ENCODE measurements around the gene OSBPL6.

The OSBPL6 gene

GRCh38 chr2:178242552-178242883 lies 48.2 kb downstream of the OSBPL6 start:
- no peak for DNase-seq

DNA sequence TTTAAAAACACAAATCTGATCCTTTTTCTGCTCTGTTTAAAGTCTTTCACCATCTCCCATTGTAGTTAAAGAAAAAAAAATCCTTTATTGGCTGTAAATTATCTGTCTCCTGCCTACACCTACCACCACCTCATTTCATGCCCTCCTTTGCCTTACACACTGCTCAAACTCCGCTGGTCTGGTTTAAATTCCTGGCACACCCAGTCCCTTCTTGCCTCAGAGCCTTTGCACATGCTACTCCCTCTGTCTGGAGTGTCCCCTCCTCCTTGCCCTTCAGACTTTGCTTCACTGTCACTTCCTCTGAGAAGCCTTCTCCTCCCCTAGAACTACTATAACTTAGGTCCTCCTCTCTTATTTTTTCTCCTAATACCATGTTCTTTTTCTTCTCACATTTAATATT lies 49.6 kb downstream of the OSBPL6 start:
- DNase-seq = no peak

DNA sequence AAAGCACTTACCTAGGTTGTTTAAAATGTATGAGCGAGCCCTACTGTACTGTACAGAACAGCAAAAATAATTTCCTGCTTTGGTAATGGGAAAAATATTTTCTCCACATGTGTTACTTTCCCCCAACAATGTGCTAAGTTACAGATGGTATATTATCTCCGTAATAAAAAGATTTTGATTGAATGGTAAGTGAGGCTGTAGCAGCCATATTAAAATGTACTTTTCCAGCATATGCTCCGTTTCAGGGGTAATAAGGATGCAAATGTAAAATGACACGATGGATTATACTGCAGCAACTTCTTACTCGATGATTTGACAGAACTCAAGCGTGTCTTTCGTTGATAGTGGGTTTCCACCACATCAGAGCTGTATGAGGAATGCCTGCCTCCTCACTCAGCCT lies 50.5 kb downstream of the OSBPL6 start:
- no peak for DNase-seq

GRCh38 chr2:178246696-178247095 lies 52.4 kb downstream of the OSBPL6 start:
- DNase-seq = no peak

DNA sequence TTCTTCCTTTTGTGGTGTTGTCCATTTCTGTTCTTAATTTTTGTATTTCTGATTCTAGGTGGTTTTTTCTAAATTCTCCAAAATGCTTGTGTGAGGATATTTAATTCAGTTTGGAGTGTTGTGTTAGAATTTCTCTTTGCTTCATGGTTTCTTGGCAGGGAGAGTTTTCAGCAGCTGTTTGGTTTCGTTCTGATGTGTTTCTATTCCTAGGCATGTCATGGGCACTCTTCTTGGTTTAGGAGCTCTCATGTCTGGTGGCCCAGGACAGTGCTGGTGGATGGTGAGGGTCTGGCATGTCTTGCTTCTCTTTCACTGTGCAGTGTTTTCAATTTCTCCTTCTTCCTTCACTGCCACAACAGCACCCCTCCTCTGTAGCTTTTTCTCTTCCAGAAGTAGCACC lies 52.9 kb downstream of the OSBPL6 start:
- no peak for DNase-seq

DNA sequence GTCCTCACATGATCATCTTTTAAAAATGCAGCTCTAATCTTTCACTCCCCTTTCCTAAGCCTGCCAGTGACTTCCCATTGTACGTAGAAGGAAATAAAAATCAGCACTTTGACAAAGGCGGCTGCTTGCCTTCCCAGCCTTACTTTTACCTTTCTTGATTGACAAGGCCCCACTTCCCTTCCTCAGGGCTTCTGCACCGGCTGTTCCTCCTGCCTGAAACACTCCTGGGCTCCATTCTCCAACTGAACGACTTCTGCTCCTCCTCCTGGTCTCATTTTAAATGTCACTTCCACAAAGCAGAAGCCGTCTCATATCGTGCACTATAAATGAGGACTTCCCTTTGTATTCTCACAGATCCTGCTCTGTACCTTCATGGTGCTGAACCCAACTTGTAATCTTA lies 56.1 kb downstream of the OSBPL6 start:
- DNase-seq = no peak

GRCh38 chr2:178251151-178251955 lies 57.0 kb downstream of the OSBPL6 start:
- no peak for DNase-seq

DNA sequence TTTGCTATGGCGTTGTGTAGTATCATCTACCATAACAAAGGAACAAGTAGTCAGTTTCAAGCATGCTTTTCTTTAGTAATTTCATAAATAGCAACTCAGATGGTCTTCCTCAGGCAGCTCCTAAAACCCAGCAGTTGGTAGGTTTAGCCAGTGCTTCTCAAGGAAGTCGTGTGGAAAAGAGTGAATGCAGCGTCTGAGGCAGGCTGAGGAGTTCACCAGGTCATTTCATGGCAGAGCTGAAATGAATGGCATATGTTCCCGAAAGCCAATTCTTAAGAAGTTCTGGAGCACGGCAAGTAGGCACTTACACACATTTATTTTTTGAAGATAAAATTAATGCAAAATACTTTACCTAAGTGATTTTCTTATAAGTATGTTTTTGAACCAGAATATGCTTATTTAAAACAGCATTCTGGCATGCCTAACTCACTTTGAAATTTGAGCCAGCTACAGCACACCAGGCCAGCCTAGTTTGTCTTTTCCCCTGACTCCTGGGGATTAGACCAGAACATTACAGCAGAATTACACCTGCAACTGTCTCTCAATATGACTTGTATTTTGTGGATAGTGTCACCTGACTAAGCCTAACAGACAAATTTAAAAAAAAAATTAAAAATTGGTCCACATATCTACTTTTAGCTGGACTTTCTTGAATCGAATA lies 62.2 kb downstream of the OSBPL6 start:
- peak; percentile 62 for DNase-seq

DNA sequence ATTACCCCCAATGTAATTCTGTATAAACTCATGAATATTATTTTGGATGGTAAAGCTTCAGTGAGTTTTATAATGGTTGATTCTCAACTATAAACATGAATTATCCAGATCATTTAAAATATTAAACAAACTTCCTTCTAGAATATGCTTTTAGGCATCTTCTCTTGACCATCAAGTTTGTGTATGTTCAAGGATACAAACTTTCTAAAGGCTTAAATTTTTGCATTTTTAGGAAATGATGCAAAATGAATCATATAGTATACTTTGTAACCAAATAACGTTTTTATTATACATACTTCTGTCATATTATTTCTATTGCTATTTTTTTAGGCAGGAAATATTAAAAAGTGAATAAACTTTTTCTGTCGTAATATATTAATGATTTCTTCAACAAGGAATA lies 62.8 kb downstream of the OSBPL6 start:
- no peak for DNase-seq

DNA sequence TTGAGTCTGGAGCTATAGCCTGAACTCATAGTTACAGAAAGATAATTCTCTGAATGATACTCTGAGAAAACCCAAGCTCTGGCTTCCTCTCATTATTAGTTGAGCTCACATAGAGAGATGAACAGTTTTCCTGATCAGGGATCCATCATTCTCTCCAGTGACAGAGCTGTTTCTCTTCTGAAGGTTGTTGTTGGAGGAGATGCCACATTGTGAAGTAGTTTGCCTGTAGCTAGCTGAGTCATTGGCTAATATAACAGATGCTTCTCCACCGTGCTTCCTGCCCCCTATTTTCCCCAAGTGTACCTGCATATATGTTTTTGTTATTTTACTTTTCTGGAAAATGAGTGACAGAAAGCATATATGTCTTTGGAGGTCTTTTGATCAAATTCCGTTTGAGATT lies 64.6 kb downstream of the OSBPL6 start:
- DNase-seq = no peak

- DNase-seq = no peak
Observed at GRCh38 chr2:178263159-178263860, 69.0 kb downstream of the OSBPL6 start.

DNA sequence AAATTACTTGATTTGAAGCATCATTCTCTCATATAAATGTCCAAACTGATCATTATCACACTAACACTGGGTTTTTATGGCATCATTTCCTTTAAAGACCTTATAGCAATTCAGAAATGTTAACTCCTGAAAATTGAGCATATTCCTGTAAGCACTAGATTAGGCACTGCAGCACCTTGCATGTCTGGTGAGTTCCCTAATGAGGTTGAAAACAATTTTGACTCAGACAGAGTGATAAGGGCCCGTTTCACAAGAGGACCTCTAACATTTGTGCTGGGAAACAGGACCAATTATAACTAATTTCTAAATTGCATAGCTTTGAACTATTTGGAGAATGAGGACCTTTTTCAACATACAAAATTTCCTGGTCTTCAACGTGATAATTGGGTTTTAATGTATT lies 69.9 kb downstream of the OSBPL6 start:
- no peak for DNase-seq

GRCh38 chr2:178265851-178266250 lies 71.5 kb downstream of the OSBPL6 start:
- DNase-seq = no peak

DNA sequence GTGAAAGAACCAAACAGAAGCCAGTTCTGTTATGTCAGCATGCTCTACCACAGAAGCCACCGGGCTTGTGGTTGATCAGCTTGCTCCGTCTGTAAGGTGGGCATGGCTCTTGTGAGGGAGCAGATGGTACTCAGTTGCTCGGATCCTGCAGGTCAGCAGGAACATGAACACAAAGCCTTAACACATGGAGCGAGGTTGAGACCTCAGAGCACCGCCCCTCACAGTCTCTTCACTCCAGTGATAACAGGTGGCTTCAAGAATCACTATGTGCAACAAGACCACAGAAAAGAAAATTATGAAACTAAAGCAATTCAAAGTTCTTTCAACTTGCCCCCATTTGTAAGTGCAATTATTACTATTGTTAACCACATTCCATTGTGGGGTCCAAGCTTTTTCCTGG lies 72.1 kb downstream of the OSBPL6 start:
- DNase-seq = no peak

- DNase-seq = no peak
Observed at GRCh38 chr2:178267660-178268059, 73.3 kb downstream of the OSBPL6 start.

GRCh38 chr2:178268435-178268834 lies 74.1 kb downstream of the OSBPL6 start:
- no peak for DNase-seq

GRCh38 chr2:178269438-178270224 lies 75.3 kb downstream of the OSBPL6 start:
- DNase-seq = no peak

- DNase-seq = no peak
Observed at GRCh38 chr2:178270338-178270737, 76.0 kb downstream of the OSBPL6 start.

- DNase-seq = no peak
Observed at GRCh38 chr2:178271094-178271493, 76.8 kb downstream of the OSBPL6 start.

DNA sequence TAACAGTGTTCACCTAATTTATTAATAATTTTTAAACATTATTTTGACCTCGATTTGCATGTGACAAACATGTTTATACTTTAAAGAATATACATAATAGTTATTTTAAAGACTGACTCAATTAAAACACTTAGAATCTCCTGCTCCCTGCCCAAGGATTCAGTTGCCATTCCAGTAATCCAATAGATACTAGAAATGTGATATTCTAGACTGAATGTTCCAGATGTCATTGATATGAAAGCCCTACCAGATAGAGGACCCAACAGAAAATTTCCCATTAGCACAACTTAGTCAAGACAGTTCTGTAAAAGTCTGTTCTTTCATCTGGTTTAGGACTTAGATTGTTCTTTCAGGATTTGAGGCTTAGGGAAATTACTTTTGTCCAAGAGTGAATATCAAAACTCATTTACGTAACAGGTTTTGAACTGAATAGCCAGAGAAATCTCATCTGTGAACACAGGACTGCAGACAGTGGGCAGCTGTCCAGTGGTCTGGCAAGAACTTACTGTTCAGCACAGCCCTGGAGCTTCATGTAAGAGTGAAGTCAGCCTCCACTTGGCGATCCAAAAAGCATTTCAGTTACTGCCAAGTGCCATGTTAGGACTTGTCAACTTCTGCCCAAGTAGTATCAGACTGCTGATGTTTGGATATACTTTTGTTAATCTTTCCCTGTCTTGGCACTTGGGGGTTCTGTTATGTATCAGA lies 77.5 kb downstream of the OSBPL6 start:
- DNase-seq = no peak

DNA sequence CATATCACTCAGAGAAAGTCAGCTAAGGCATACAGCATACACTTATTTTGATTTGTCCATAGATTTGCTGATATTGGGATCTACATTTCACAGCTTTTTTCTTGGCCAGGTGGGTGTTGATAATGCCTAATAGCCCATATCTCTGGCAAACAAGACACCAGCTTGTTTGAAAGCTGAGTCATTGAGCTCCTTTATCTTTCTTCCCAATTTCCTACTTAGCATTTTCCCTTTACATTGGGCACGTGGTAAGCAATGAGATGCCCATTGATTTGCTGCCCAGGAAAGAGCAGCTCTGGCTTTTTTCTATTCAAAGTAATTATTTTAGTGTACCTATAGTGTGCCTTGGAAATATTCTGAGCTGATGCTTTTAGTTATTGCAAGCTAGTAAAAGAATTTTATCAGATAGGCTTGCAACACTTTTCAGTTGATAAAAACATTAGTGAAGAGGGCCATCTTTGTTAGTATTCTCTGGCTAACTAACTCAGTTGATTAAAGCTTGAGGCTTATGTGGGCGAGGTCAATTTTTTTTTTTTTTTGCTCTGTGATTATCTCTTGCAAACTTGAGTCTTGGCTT lies 79.6 kb downstream of the OSBPL6 start:
- peak; percentile 9 for DNase-seq

DNA sequence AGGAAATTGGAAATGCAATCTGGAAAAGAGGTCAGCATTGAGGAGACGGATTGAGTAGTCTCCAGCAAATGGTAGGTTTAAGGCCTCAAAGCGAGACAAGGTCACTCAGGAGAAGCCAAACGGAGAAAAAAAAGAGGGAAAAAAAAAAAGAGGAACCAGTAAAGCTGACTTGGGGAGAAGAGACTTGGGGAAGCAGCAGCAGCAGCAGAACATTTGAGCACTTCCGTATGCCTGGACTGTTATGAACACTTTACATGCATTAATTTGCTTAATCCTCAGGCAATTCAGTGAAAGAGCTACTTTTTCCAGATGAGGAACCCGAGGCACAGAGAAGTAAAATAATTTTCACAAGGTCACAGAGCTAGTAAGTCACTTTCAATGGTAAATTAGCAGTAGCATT lies 81.3 kb downstream of the OSBPL6 start:
- DNase-seq = no peak

Measured in NCI-H69 (cell line).